K562 (cell line): ENCODE measurements around the gene HYCC2. TPM values are rescaled to one million over a fixed set of nuclear protein-coding genes. Genes with fewer than 3 reads are reported as not detected.
"Not testable (repeated sequence)": the region's sequence is repeated elsewhere in the genome, so short reads cannot be mapped to it uniquely, and the experiment has no call there.

ENCODE experiments used
- ATAC-seq: fragments of 200-7000 bp; cut with Tn5 transposase; 3 replicates; pipeline ENCODE4 v1.9.1; 2020; ENCODE audit warnings: moderate library complexity
- BruUV-seq: library from RNA; stranded (reverse); fragments of 400-500 nt; replicated peaks from 2 replicates; lab custom pipeline; 2021; lab: Mats Ljungman, UMichigan
- CTCF ChIA-PET: fragments of 300-600 bp; formaldehyde crosslinking; extraction: SDS; loops from one replicate; lab custom pipeline; 2021; ENCODE audit warnings: low intra/inter-chr PET ratio; lab: Yijun Ruan, JAX
- POLR2A ChIA-PET: fragments of 300-600, 350-650 bp; sonication (Branson Sonifier 250); formaldehyde crosslinking; extraction: SDS; loops from one replicate; lab custom pipeline; 2021; ENCODE audit warnings: antibody characterized with exemption, inconsistent platforms; lab: Yijun Ruan, JAX
- DNase-seq, 4 experiments: peaks; one replicate each; pipeline versions ENCODE4 v3.0.0 to v3.0.0-alpha.2; 2011 to 2018; ENCODE audit warnings: low spot score in 3 of 4, mixed read lengths in 3 of 4; ENCODE audit errors: extremely low read depth in 1 of 4
- FAIRE-seq: peaks from 2 replicates; lab custom pipeline; 2011; peaks lifted over from hg19 to GRCh38; lab: Jason Lieb, UNC
- H2AFZ ChIP-seq: 2 replicates; pipeline ENCODE4 v1.6.0; 2011; ENCODE audit warnings: low read depth, low read length, control low read depth, inconsistent platforms
- H3K27ac ChIP-seq: fragments of 200-600 bp; 3 replicates; pipeline ENCODE4 v1.8.0; 2011; ENCODE audit warnings: low read depth, mild to moderate bottlenecking, control low read depth, inconsistent platforms, low read length, moderate library complexity, mixed read lengths; ENCODE audit errors: extremely low read depth
- H3K27me3 ChIP-seq, 2 experiments: fragments of 300-600 bp in 1 of 2; 2 replicates in 1 of 2; 3 replicates in 1 of 2; pipeline versions ENCODE4 v1.6.0 to v1.8.0; 2011; ENCODE audit warnings: inconsistent platforms in 2 of 2, low read length in 2 of 2, mild to moderate bottlenecking in 1 of 2, mixed read lengths in 1 of 2, moderate library complexity in 1 of 2; ENCODE audit not compliant: control insufficient read depth in 2 of 2, insufficient read depth in 2 of 2
- H3K36me3 ChIP-seq: fragments of 300-600 bp; 3 replicates; pipeline ENCODE4 v1.8.0; 2011; ENCODE audit warnings: mild to moderate bottlenecking, low read length, inconsistent platforms; ENCODE audit not compliant: control insufficient read depth, insufficient read depth
- H3K4me1 ChIP-seq, 2 experiments: fragments of 200-600 bp in 1 of 2; replicated peaks in 1 of 2; 2 replicates in 1 of 2; 3 replicates in 1 of 2; pipeline versions ENCODE4 v1.5.1 to v1.8.0; 2011; ENCODE audit warnings: inconsistent platforms in 2 of 2, low read length in 2 of 2, mild to moderate bottlenecking in 1 of 2, mixed read lengths in 1 of 2, moderate library complexity in 1 of 2; ENCODE audit not compliant: control insufficient read depth in 2 of 2, insufficient read depth in 2 of 2
- H3K4me2 ChIP-seq: 2 replicates; pipeline ENCODE4 v1.6.1; 2011; ENCODE audit warnings: low read length, control low read depth, inconsistent platforms, mixed read lengths; ENCODE audit not compliant: insufficient read depth
- H3K4me3 ChIP-seq: fragments of 200-600 bp; sonication (generic), shearing (Covaris generic); 2 replicates; pipeline ENCODE4 v1.5.1; 2016; ENCODE audit warnings: control low read depth, inconsistent platforms
- H3K79me2 ChIP-seq: fragments of 200-600 bp; 3 replicates; pipeline ENCODE4 v1.8.0; 2011; ENCODE audit warnings: low read length, inconsistent platforms; ENCODE audit not compliant: control insufficient read depth, insufficient read depth
- H3K9ac ChIP-seq, 2 experiments: 2 replicates each; pipeline versions ENCODE4 v1.6.0 to v1.6.1; 2011; ENCODE audit warnings: low read depth in 2 of 2, low read length in 2 of 2, control low read depth in 1 of 2, inconsistent platforms in 1 of 2, mild to moderate bottlenecking in 1 of 2, mixed read lengths in 1 of 2; ENCODE audit not compliant: insufficient read depth in 1 of 2
- H3K9me1 ChIP-seq: one replicate; pipeline ENCODE4 v1.6.0; 2011; ENCODE audit warnings: inconsistent platforms, mild to moderate bottlenecking, low read length, moderate library complexity; ENCODE audit not compliant: control insufficient read depth, insufficient read depth
- H3K9me3 ChIP-seq: replicated peaks from 2 replicates; pipeline ENCODE4 v1.5.1; 2011; ENCODE audit warnings: low read depth, low read length, inconsistent platforms; ENCODE audit not compliant: control insufficient read depth, insufficient read depth
- H4K20me1 ChIP-seq: replicated peaks from 2 replicates; pipeline ENCODE4 v1.6.1; 2011; ENCODE audit warnings: low read length, inconsistent platforms, mixed read lengths; ENCODE audit not compliant: control insufficient read depth, insufficient read depth
- CBX8 ChIP-seq: fragments of 200-600 bp; sonication (generic); IDR thresholded peaks from 2 replicates; pipeline ENCODE4 v1.6.1; 2012; ENCODE audit warnings: borderline replicate concordance, mixed run types, low read depth, mild to moderate bottlenecking, moderate library complexity, mixed read lengths, low read length, control low read depth, inconsistent platforms; ENCODE audit not compliant: poor library complexity, severe bottlenecking; ENCODE audit errors: extremely low read depth
- ELF4 ChIP-seq: fragments of 450-650 bp; formaldehyde crosslinking; IDR thresholded peaks from 2 replicates; pipeline ENCODE4 v1.4.0; 2022; ENCODE audit warnings: missing genetic modification characterization
- SRSF1 ChIP-seq: fragments of 200-400 bp; formaldehyde crosslinking; IDR thresholded peaks from 2 replicates; pipeline ENCODE4 v1.6.1; 2017; ENCODE audit warnings: mild to moderate bottlenecking, low read depth, low read length, moderate library complexity
- ZNF507 ChIP-seq: conservative IDR thresholded peaks from 2 replicates; pipeline ENCODE4 v1.6.1; 2017; ENCODE audit warnings: missing genetic modification characterization, missing compliant biosample characterization
- WGBS: fragments of 100-300 bp; shearing (Covaris generic); methylation state at CpG from one replicate; pipeline ENCODE4 v1.1.6; 2016; ENCODE audit warnings: low coverage, mixed read lengths; ENCODE audit not compliant: insufficient coverage; ENCODE audit errors: missing lambda C conversion rate; 5-methylcytosine and 5-hydroxymethylcytosine counted together
- in situ Hi-C: fragments of 300-500 bp; cut with MboI; formaldehyde crosslinking; loops from 4 replicates; pipeline ENCODE4 v1.15.0; 2018; ENCODE audit warnings: inconsistent platforms, mixed read lengths
- intact Hi-C: fragments of 100-400 bp; cut with micrococcal nuclease; formaldehyde crosslinking; loops from 2 replicates; pipeline ENCODE4 v1.14.2; 2022
- polyA plus RNA-seq, 8 experiments: library from polyadenylated mRNA; depleted of rRNA in 4 of 8; stranded (reverse) in 5 of 8; unstranded in 3 of 8; fragments of >200 nt; fragmentation: Nextera tagmentation in 2 of 8; fragmentation: Illumina TruSeq in 1 of 8; extraction: Ambion mirVana in 2 of 8; extraction: Trizol in 1 of 8; gene quantifications; 2 replicates each; pipeline versions ENCODE4 v1.2.1 to v1.2.3, GENCODE V29; 2011 to 2014; ENCODE audit warnings: inconsistent platforms in 1 of 8, missing spikeins in 1 of 8
- total RNA-seq, 7 experiments: library from RNA; depleted of rRNA in 6 of 7; stranded (reverse); fragments of >200 nt in 6 of 7; fragmentation: Illumina TruSeq in 2 of 7; extraction: Trizol in 2 of 7; gene quantifications; 2 replicates each; pipeline versions ENCODE4 v1.2.1 to v1.2.3, GENCODE V29; 2011 to 2021; ENCODE audit warnings: low replicate concordance in 1 of 7
- TF ChIP-seq, protein P1 (sequence below): sonication (generic); formaldehyde crosslinking; IDR thresholded peaks from 2 replicates; pipeline ENCODE4 v1.8.0; 2022; ENCODE audit warnings: mild to moderate bottlenecking, missing genetic modification reagents

Gene HYCC2
- total and polyA plus RNA-seq, 9 of the 15 experiments (the other 6 are each of a cell fraction or from before 2014, with no cell fraction given), result 5.4 to 20.0 (median 9.8) TPM

- H3K9ac ChIP-seq, H3K4me2 ChIP-seq, POLR2A ChIA-PET, H3K9me3 ChIP-seq, H3K27me3 ChIP-seq, H3K27ac ChIP-seq, H2AFZ ChIP-seq, H4K20me1 ChIP-seq, FAIRE-seq, H3K9me1 ChIP-seq, H3K4me1 ChIP-seq, in situ Hi-C loops, H3K4me3 ChIP-seq, DNase-seq, H3K36me3 ChIP-seq, BruUV-seq, intact Hi-C loops, CTCF ChIA-PET, ATAC-seq: not testable (repeated sequence)
- no CpG with 5 or more reads among the region's 2 CpGs for WGBS
- H3K79me2 ChIP-seq, result peaks cover 30% of the 10 kb centered on the region
- TF ChIP-seq ZNF507 (tag), result peak; percentile 90
Observed at GRCh38 chr2:201034355-201034754, 37.1 kb downstream of the HYCC2 start.

- no peak overlapping the region for H3K27ac ChIP-seq
- in situ Hi-C loops (no loop called here), intact Hi-C loops (no loop called here)
- H3K9me3 ChIP-seq, result no peaks in the 10 kb centered on the region
- no peak overlapping the region for H2AFZ ChIP-seq
- no peak for DNase-seq
- no peaks in the 10 kb centered on the region for H3K4me1 ChIP-seq
- no peak overlapping the region for H3K9ac ChIP-seq
- peaks cover 42% of the 10 kb centered on the region; the same call in 2 of the 3 replicates for H3K36me3 ChIP-seq
- H3K4me2 ChIP-seq, result no peak overlapping the region
- no peak for FAIRE-seq
- no peaks in the 10 kb centered on the region for H3K27me3 ChIP-seq
- CTCF ChIA-PET, result no interaction called here
- no peaks in the 10 kb centered on the region for H3K9me1 ChIP-seq
- no peak for ATAC-seq
- TF ChIP-seq, protein P1, sequence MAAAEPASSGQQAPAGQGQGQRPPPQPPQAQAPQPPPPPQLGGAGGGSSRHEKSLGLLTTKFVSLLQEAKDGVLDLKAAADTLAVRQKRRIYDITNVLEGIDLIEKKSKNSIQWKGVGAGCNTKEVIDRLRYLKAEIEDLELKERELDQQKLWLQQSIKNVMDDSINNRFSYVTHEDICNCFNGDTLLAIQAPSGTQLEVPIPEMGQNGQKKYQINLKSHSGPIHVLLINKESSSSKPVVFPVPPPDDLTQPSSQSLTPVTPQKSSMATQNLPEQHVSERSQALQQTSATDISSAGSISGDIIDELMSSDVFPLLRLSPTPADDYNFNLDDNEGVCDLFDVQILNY (CRISPR knock-in tag), result no peak
- TF ChIP-seq CBX8, result no peak
- no peak for TF ChIP-seq ELF4
- TF ChIP-seq SRSF1, result no peak
- no TSS peak for BruUV-seq
- peaks cover 25% of the 10 kb centered on the region for H3K79me2 ChIP-seq
- POLR2A ChIA-PET, result no interaction called here
- no peak overlapping the region for H3K4me3 ChIP-seq
- no peaks in the 10 kb centered on the region for H4K20me1 ChIP-seq
Observed at GRCh38 chr2:201024518-201024917, 47.0 kb downstream of the HYCC2 start.
